Measurements from ENCODE around the gene ENKD1.

DNA sequence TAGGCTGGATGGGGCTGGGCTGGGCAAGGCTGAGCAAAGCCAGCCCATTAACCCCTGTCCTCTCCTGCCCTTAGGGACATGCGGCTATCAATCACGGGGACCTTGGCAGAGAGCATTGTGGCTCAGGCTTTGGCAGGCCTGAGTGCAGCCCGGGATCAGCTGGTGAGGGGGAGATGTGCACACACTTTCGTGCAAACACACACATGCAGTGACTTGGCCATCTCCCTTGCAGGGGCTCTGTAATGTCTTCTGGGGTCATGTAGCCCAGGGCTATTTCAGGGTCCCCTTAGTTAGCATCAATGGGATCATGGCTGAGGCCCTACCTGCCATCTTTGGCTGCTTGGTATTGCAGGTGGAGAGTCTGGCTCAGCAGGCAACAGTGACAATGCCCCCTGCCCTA lies 14.7 kb downstream of the ENKD1 start:
- TF ChIP-seq ZBTB7A (IDR thresholded peaks at IDR 0.05; ENCODE audit: low read depth) (no peak), TAF1 (IDR thresholded peaks at IDR 0.05; ENCODE audit: low read depth) (no peak), YY1 (IDR thresholded peaks at IDR 0.05; ENCODE audit: low read depth) (no peak), NFIC (IDR thresholded peaks at IDR 0.05) (no peak), CREB1 (IDR thresholded peaks at IDR 0.05; ENCODE audit: low read depth) (no peak), EP300 (IDR thresholded peaks at IDR 0.05; ENCODE audit: borderline replicate concordance) (no peak), RAD21 (IDR thresholded peaks at IDR 0.05; ENCODE audit: low read depth) (no peak), FOXM1 (IDR thresholded peaks at IDR 0.05; ENCODE audit: borderline replicate concordance, low read depth) (no peak), EGR1 (IDR thresholded peaks at IDR 0.05) (no peak)
- TF ChIP-seq, protein P1, sequence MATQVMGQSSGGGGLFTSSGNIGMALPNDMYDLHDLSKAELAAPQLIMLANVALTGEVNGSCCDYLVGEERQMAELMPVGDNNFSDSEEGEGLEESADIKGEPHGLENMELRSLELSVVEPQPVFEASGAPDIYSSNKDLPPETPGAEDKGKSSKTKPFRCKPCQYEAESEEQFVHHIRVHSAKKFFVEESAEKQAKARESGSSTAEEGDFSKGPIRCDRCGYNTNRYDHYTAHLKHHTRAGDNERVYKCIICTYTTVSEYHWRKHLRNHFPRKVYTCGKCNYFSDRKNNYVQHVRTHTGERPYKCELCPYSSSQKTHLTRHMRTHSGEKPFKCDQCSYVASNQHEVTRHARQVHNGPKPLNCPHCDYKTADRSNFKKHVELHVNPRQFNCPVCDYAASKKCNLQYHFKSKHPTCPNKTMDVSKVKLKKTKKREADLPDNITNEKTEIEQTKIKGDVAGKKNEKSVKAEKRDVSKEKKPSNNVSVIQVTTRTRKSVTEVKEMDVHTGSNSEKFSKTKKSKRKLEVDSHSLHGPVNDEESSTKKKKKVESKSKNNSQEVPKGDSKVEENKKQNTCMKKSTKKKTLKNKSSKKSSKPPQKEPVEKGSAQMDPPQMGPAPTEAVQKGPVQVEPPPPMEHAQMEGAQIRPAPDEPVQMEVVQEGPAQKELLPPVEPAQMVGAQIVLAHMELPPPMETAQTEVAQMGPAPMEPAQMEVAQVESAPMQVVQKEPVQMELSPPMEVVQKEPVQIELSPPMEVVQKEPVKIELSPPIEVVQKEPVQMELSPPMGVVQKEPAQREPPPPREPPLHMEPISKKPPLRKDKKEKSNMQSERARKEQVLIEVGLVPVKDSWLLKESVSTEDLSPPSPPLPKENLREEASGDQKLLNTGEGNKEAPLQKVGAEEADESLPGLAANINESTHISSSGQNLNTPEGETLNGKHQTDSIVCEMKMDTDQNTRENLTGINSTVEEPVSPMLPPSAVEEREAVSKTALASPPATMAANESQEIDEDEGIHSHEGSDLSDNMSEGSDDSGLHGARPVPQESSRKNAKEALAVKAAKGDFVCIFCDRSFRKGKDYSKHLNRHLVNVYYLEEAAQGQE (IDR thresholded peaks at IDR 0.05; ENCODE audit: low read depth): no peak
- TF ChIP-seq, protein P2, sequence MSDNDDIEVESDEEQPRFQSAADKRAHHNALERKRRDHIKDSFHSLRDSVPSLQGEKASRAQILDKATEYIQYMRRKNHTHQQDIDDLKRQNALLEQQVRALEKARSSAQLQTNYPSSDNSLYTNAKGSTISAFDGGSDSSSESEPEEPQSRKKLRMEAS (IDR thresholded peaks at IDR 0.05): no peak
